Panc1 (cell line): ENCODE results near the gene SLIT1. TPM values are rescaled to one million over a fixed set of nuclear protein-coding genes. Genes with fewer than 3 reads are reported as not detected.

Experiments
- ATAC-seq: fragments of 200-7000 bp; cut with Tn5 transposase; 2 replicates; pipeline ENCODE4 v1.9.1; 2020; ENCODE audit warnings: mild to moderate bottlenecking, moderate library complexity
- BruUV-seq: library from RNA; stranded (reverse); fragments of 400-500 nt; replicated peaks from 2 replicates; lab custom pipeline; 2021; lab: Mats Ljungman, UMichigan
- CTCF ChIA-PET: fragments of 300-600 bp; sonication (Branson Sonifier 250); formaldehyde crosslinking; loops from one replicate; lab custom pipeline; 2022; ENCODE audit warnings: antibody characterized with exemption; lab: Charles Lee
- POLR2A ChIA-PET: fragments of 300-600 bp; sonication (Branson Sonifier 250); formaldehyde crosslinking; loops from one replicate; lab custom pipeline; 2022; ENCODE audit warnings: antibody characterized with exemption; lab: Charles Lee
- DNase-seq: peaks from one replicate; pipeline ENCODE4 v3.0.0-alpha.2; 2010; ENCODE audit warnings: low read depth, low spot score
- H3K27ac ChIP-seq: 2 replicates; pipeline ENCODE4 v1.5.1; 2011; ENCODE audit warnings: mild to moderate bottlenecking, low read length, inconsistent platforms
- H3K27me3 ChIP-seq: fragments of 200-500 bp; sonication (Bioruptor generic); 2 replicates; pipeline ENCODE4 v1.6.0; 2014; ENCODE audit warnings: low read length, inconsistent platforms; ENCODE audit not compliant: control insufficient read depth, insufficient read depth
- H3K36me3 ChIP-seq: fragments of 200-500 bp; sonication (Bioruptor generic); 2 replicates; pipeline ENCODE4 v1.5.1; 2014; ENCODE audit warnings: inconsistent platforms, mild to moderate bottlenecking, low read length, moderate library complexity; ENCODE audit not compliant: control insufficient read depth, insufficient read depth
- H3K4me1 ChIP-seq: 2 replicates; pipeline ENCODE4 v1.5.1; 2011; ENCODE audit warnings: inconsistent platforms, mild to moderate bottlenecking, low read length, moderate library complexity; ENCODE audit not compliant: control insufficient read depth, insufficient read depth
- H3K4me3 ChIP-seq, 2 experiments: 2 replicates each; pipeline ENCODE4 v1.5.1; 2011 to 2012; ENCODE audit warnings: low read depth in 2 of 2, low read length in 2 of 2, mild to moderate bottlenecking in 2 of 2, inconsistent platforms in 1 of 2, moderate library complexity in 1 of 2
- H3K9me3 ChIP-seq: fragments of 200-500 bp; sonication (Bioruptor generic); 2 replicates; pipeline ENCODE4 v1.5.1; 2014; ENCODE audit warnings: low read depth, mild to moderate bottlenecking, inconsistent platforms, low read length, moderate library complexity; ENCODE audit not compliant: control insufficient read depth, insufficient read depth
- CTCF ChIP-seq: fragments of 450-650 bp; IDR thresholded peaks from 2 replicates; pipeline ENCODE4 v1.5.1; 2017; ENCODE audit warnings: mild to moderate bottlenecking
- POLR2AphosphoS5 ChIP-seq: IDR thresholded peaks from 2 replicates; pipeline ENCODE4 v1.6.1; 2012; ENCODE audit warnings: mild to moderate bottlenecking, low read depth, low read length, moderate library complexity
- REST ChIP-seq, 2 experiments: IDR thresholded peaks; 2 replicates each; pipeline ENCODE4 v1.6.1; 2011 to 2012; ENCODE audit warnings: low read depth in 2 of 2, control low read depth in 1 of 2, low read length in 1 of 2, mild to moderate bottlenecking in 1 of 2, moderate library complexity in 1 of 2; ENCODE audit not compliant: insufficient read depth in 1 of 2
- SIN3A ChIP-seq: IDR thresholded peaks from 2 replicates; pipeline ENCODE4 v1.6.1; 2012; ENCODE audit warnings: low read depth, mild to moderate bottlenecking, low read length, moderate library complexity, borderline replicate concordance; ENCODE audit not compliant: insufficient read depth
- TCF7L2 ChIP-seq: IDR thresholded peaks from 2 replicates; pipeline ENCODE4 v1.6.1; 2011; ENCODE audit warnings: mild to moderate bottlenecking, low read depth, low read length, inconsistent platforms
- in situ Hi-C: cut with HindIII; loops from 2 replicates; pipeline ENCODE4 v1.10.0; 2016; ENCODE audit warnings: low sequenced_read_pairs, low pct_unique_long_range_greater_than_20kb
- intact Hi-C: fragments of 100-400 bp; cut with micrococcal nuclease; formaldehyde crosslinking; loops from one replicate; pipeline ENCODE4 v1.10.0; 2022; ENCODE audit not compliant: unreplicated experiment
- total RNA-seq: library from RNA; stranded (reverse); gene quantifications from one replicate; pipeline ENCODE4 v1.2.1, GENCODE V29; 2021; ENCODE audit not compliant: unreplicated experiment

The SLIT1 gene
- total RNA-seq, 1 experiment from 2014 or later: 2.6 TPM

DNA sequence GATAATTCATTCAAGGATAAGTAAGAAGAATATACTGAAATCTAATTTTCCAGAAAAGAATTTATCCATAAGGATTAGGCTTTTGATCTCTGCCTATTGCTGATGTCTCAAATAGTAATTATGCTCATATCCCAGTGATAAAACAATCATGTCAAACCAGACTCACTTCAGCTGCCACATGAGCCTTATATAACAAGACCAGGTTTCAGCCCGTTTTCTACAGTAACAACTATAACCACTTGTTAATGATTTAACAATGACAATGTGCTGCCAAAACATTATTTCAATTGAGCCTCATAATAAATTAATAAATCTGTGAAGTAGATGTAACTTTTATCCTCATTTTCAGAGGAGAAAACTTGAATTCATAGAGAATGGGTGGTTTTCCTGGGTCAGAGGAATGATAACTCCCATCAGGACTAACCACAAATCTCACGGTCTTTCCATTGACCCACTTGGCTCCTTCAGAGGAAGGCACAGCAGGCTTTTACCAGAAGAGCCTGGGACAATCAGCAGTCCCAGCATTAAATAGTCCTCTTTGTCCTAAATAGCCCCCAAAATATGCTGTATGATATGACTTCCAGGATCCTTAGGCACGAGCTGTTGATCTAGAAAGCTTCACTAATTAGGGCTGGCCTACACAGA, 42.5 kb upstream of the SLIT1 start:
- no peak overlapping the region for H3K4me3 ChIP-seq
- H3K4me1 ChIP-seq: peaks cover 8% of the 10 kb centered on the region; the same call in 1 of the 2 replicates
- in situ Hi-C loops (no loop called here), intact Hi-C loops (no loop called here)
- POLR2A ChIA-PET: interaction anchor here (0.6 kb wide), 1 partner anchor 11 kb away, joined by 10 read pairs; no protein-coding TSS in a partner anchor
- no peaks in the 10 kb centered on the region for H3K27me3 ChIP-seq
- H3K9me3 ChIP-seq: no peaks in the 10 kb centered on the region
- H3K27ac ChIP-seq: no peak overlapping the region
- peaks cover 21% of the 10 kb centered on the region for H3K36me3 ChIP-seq
- no TSS peak for BruUV-seq
- TF ChIP-seq REST (IDR thresholded peaks at IDR 0.05; ENCODE audit: insufficient read depth in 1 of 2, low read depth in 2 of 2, low read length in 1 of 2) (no peak), TCF7L2 (no peak), SIN3A (no peak), POLR2AphosphoS5 (no peak), CTCF (no peak)
- DNase-seq (no peak), ATAC-seq (no peak)
- CTCF ChIA-PET: interaction anchor here (0.6 kb wide), 1 partner anchor 14 kb away, joined by 7 read pairs; no protein-coding TSS in a partner anchor

- peaks cover 19% of the 10 kb centered on the region for H3K36me3 ChIP-seq
- H3K9me3 ChIP-seq: no peaks in the 10 kb centered on the region
- POLR2A ChIA-PET: no interaction called here
- CTCF ChIA-PET: interaction anchor here (1.1 kb wide), 1 partner anchor 16 kb away, joined by 4 read pairs; no protein-coding TSS in a partner anchor
- no peak overlapping the region for H3K27ac ChIP-seq
- TF ChIP-seq POLR2AphosphoS5 (no peak), SIN3A (no peak), REST (IDR thresholded peaks at IDR 0.05; ENCODE audit: insufficient read depth in 1 of 2, low read depth in 2 of 2, low read length in 1 of 2) (no peak), CTCF (no peak), TCF7L2 (no peak)
- H3K27me3 ChIP-seq: no peaks in the 10 kb centered on the region
- in situ Hi-C loops (no loop called here), intact Hi-C loops (no loop called here)
- no peak overlapping the region for H3K4me3 ChIP-seq
- peaks cover 8% of the 10 kb centered on the region; the same call in 1 of the 2 replicates for H3K4me1 ChIP-seq
- DNase-seq (no peak), ATAC-seq (no peak)
- no TSS peak for BruUV-seq
These were observed 40.6 kb upstream of the SLIT1 start for GRCh38 chr10:97226398-97226797.
